Measurements from ENCODE around the gene SPATA16.
"Not testable (repeated sequence)": the region's sequence is repeated elsewhere in the genome, so short reads cannot be mapped to it uniquely, and the experiment has no call there.

The SPATA16 gene

DNA sequence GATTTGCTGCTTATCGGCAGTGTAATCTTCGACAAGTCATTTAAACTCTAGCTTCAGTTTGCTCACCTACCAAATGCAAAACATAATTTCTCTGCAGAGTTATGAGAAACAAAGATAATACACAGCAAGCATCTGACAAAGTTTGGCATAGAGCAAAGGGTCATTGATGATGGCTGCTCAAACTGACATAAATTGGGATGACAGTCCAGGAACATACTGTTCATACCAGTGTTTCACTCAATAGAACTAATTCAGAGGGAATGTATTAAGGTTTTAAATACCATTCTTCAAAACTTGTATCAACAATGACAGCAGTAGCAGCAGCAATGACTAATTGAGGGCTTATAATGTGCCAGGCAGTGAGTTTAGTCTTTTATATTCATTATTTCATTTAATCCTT, 137.6 kb downstream of the SPATA16 start:
- no peak for DNase-seq

DNA sequence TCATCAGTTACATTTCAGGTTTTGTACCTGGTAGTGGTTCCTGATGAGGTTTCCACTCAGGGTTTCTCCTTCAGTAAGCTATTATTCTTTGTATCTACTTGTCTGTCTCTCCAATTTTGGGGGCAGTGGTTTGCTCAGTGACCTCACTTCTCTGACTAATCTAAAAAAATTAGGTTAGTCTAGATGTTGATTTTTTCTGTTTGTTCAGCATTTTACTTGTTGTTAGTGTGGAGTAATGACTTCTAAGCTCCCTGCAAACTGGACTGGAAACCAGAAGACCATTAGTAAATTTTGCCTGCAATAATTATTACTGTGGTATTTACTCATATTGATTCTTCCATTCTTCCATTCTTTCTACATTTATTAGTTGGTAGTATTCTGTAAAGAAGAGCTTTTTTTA, 139.4 kb downstream of the SPATA16 start:
- no peak for DNase-seq

DNA sequence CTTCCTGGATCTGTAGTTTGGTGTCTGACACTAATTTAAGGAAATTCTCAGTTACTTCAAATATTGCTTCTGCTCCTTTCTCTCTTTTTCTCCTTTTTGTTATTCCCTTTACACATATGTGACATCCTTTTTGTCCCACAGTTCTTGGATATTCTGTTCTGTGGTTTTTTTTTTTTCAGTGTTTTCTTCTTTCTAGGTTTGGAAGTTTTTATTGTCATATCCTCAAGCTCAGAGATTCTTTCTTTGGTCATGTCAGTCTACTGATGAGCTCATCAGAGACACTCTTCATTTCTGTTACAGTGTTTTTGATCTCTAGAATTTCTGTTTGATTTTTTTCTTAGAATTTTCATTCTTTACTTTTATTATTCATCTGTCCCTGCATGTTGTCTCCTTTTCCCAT, 140.5 kb downstream of the SPATA16 start:
- no peak for DNase-seq

DNA sequence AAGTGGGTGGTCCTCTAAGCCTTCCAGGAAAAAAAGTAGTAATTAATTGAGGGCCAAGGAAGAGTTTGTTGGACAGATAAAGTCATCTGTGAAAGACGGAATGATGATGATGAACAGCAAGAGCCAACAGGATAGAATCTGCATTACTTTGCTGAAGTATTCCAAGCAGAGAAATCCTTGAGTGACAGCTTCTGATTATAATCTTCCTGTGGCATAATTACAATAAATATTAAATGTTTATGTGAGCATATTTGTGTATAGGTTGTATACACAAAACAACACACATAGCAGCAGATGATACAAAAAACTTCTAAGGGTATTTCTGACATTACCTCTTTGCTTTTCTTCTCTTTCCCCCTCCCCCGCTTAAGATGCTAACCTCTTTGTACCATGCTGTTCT, 147.6 kb downstream of the SPATA16 start:
- no peak for DNase-seq

DNA sequence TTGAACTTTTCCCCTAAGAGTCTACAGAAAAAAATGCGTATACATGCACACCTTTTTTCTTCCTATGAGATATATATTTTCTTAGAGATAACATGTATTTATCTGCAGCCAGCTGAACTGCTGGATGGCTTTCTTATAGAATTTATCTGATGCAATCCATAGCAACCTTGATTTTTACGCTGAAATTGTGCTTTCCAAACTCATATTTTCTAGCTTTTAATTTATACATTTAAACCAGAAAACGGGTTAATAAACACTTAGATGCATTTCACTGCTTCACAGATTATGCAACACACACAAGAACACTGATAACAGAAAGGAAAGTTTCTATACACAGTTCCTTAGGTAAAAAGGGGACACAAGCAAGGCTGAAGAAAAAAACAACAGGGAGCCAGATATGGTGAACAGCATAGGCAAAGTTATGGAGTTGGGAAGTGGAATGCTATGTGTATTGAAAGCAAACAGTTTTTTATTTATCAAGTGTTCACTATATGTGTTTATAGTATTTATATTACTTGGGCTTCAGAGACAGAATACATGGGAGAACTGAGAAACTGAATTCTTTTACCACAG, 149.5 kb downstream of the SPATA16 start:
- DNase-seq, result no peak

DNA sequence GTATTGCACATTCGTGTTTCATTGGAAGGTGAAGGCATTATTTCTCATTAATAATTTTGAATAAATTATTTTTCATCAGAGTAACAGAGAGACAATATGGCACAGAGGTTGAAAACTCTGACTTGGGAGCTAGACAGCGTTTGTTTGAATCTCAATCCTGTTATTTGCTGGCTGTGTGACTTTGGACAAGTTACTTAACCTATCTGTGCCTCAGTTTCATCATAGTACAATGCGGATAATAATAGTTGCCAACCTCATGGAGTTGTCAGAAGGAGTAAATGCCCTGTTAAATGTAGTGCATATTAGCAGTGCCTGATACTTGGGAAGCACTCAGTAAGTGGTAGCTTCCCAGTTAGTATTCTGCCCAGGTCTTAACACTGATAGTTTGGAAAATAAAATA, 151.7 kb downstream of the SPATA16 start:
- no peak for DNase-seq

DNA sequence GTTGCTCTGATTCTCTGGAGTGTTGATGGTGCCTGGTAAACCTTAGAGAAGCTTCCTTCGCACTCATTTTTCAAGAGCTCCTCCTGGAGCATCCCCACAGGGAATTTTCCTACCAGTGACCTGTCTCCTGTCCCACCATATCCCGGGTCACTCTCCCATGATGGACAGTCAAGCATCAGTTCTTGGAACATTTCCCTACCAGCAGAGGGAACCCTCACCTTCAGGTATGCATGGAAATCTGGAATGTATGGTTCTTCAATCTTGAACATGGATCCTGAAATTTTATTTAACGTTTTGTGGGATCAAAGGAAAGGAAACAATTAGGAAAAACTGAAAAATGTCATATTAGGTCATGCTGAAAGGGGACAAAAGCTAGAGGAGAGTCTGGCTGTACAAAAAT, 153.8 kb downstream of the SPATA16 start:
- no peak for DNase-seq

DNA sequence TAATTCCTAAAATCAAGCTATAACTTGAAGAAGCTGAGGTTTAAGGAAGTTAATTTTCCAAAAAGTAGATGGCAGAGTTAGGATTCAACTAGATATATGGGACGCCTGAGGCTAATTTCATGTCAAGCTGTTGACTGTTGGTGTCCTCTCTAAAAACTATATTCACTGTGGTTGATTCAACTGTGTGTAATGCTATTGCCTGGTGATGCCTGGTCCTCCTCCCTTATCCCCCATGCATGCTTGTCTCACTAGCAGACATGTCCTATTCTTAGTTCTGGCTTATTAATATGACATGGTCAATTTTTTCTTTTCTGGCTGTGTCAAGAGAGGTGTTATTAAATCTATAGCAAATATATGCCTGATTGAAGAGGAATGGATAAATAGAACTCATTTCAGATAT, 156.1 kb downstream of the SPATA16 start:
- no peak for DNase-seq

DNA sequence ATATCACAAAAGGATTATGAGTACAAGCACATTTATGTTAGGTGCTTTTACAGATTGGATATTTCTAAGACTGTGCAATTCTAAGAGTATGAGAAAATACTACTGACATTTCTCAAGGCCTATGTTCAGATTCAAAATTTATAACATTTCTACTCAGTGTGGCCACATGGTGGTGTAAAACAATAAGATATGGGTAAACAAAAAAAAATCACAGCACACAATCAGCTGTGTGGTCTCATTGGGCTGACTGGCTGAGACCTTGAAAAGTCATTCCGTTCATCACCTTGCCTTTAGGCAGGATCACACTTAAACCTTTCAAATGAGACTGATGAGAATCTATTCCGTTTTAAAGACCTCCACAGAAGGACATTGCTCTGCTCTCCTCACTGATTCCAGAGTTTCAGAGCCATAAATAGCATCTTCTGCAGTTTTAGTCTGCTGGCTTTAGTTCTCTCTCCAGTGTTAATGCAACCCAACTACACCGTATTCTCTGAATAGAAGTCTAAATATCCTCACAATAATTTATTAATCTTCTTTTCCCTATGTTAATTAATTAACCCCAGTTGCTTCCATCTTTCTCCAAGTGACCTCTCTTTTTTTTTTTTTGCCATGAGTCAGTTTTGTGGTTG, 158.2 kb downstream of the SPATA16 start:
- DNase-seq, result no peak

DNA sequence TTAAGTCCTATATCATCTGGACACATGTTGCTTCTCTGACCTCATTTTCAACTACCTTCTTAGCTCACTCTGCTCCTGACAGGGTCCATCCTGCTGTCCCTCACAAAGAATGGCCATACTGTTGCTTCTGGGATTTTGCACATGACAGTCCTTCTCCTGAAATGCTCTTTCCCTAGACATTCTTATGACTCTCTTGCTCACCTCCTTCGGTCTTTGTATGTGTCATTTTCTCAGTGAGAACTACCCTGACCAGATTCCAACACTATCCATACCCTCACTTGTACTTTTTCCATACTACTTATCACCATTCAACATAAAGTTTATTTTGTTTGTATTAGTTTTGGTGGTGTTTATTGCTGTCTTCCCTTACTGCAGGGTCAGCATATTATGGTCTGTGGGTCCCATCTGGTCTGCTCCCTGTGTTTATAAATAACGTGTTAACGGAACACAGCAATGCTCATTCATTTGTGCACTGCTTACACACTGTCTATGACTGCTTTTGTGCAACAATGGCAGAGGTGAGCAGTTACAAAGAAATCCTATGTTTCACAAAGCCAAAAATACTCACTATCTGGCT, 159.5 kb downstream of the SPATA16 start:
- no peak for DNase-seq

DNA sequence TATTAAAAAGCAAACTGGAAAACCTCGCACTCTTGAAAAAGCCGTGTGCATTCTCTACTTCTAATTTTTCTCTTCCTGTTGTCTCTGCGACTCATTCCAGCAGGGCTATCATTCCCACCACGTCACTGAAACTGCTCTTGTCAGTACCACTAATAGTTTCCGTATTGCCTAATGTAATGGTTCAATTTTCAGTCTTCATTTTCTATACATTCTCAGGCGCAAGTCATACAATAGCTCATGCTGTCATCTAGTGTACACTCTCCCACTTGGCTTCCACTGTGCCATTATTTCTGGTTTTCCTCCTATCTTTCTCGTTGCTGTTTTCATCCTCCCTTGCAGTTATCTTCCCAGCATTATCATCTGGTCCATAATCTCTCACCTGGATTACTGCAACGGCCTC, 160.2 kb downstream of the SPATA16 start:
- DNase-seq, result no peak

DNA sequence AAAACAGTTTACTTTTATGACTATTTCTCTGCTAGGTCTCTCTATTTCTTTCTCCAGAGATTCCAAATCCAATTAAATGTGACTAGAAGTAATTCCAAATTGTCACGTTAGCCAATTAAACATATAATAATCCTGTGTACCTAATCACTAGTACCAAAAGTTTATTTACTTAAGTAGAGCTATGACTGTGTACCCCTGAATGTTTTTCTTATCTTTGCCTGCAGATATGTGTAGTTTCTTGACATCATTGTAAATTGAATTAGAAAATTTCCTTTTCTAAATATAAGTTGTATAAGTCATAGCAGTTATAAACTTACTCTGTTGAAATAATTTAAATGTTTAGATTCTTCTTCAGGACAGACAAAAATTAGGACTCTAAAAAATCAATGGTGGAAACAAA, 163.3 kb downstream of the SPATA16 start:
- DNase-seq, result no peak

DNA sequence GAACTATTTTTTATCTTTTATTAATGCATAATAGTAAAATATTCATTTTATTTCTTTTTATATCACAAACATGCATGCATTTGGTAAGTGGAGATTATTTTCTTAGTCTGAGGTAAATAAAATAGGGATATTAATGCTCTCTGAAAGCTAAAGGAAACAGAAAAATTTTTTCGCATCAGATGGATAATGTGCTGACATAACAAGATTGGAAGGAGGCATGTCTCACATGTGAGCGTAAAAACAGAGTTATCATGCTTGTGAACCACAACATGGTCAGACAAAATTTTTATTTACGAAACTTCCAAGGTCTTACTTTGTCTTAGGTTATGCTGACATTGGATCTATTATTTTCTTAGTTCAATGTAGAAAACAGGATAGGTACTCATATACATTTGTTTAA, 166.1 kb downstream of the SPATA16 start:
- DNase-seq, result no peak

DNA sequence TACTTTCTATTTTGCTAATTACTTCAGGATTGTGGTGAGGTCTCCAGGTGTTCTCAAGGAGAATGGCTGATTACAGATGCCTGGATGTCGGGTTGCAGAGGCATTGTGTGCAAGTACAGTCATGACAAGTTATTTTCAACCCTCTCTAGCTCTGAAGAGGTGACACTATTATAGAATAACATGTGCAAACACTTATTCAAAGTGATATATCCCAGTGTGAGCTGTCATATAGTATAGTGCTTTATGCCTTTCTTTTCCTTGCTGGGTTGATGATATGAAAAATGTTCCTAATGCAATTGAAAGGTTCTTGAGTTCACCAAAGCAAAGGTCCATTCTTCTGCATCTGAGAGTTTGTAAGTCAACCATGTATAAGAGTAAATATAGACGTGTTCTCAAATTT, 167.2 kb downstream of the SPATA16 start:
- DNase-seq, result no peak

DNA sequence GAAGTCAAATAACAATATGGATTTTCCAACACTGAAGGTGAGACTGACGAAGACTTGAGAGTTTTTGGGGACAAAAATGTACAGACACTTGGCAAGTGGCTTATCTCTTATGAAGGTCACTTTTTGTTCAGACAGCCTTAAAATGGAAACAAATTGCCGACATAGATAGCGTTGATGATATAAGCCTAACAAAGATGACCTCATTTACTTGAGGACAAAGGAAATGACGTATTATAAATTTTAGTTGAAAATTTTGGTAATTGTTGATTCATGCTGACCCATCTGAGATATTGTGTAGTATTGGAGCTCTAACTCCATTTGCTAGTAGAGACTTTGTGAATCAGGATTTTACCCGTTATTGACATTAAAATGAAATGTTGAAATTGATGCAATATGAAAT, 168.3 kb downstream of the SPATA16 start:
- DNase-seq, result no peak

DNA sequence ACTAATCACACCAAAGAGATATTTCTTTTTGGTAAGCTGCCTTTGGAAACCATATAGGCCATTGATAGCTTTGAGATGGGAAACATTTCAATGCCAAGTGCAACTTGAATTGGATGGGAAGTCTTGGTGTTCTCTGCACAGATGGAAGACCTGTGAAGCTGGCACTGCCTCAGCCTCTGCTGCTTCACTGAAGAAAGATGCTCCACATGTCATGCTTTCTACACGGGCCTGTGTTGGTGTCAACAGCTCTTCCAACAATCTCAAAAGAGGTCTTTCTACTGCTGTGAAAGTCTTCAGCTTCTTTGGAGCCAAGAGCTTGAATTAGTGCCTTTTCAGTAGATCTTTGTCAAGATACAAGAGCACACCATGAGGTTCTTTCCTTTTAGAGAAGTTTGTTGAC, 169.0 kb downstream of the SPATA16 start:
- no peak for DNase-seq

DNA sequence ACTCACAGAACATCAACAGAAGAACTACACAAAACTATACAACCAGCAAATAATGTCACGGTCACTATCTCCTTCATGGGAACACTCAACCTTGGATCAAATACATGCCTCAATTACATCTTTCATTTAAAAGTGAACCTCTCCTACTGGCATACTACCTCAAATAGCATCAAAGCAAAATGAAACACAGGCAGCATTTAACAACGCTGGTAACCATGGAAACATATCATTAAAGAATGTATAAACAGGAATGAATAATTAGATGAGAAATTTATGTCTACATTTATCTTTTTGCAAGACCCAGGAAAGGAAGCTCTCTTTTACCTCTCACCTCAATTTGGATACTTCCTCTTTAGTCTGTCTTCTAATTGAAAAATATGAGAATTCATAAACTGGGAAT, 172.4 kb downstream of the SPATA16 start:
- DNase-seq, result no peak

DNA sequence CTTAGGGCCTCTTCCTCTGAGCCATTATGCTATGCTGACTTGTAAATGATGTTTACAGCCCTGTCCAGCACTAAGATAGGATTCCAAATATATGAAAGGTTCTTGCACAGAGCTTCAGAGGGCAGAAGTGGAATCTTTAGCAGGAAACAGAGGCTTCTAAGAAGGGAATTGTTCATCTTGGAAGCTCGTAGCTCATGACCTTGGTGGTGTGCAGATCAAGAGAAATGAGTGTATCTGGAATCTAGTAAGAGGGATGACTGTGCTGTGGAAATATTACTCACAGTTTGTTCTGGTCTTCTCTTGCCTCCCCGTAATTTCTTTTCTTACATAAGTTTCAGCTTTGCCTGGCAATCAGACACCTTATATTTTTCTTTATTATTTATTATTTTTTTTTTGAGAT, 175.8 kb downstream of the SPATA16 start:
- no peak for DNase-seq

DNA sequence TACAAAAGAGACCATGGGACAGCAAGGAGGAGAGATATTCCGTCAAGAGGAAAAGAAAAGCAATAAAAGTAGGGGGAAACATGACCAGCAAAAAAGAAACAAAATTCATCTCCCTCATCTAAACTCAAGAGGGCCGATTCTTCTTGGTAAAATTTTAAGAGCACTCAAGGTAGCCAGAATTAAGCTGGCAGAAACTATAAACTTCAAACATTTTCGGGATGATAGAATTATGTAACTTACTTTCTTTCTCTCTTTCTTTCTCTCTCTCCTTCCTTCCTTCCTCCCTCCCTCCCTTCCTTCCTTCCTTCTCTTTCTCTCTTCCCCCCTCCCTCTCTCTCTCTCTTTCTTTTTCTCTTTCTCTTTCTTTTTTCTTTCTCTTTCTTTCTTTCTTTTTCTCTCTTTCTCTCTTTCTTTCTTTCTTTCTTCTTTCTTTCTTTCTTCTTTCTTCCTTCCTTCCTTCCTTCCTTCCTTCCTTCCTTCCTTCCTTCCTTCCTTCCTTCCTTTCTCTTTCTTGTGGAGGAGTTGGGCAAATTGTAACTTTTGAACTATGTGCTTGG, 180.3 kb downstream of the SPATA16 start:
- not testable (repeated sequence) for DNase-seq

DNA sequence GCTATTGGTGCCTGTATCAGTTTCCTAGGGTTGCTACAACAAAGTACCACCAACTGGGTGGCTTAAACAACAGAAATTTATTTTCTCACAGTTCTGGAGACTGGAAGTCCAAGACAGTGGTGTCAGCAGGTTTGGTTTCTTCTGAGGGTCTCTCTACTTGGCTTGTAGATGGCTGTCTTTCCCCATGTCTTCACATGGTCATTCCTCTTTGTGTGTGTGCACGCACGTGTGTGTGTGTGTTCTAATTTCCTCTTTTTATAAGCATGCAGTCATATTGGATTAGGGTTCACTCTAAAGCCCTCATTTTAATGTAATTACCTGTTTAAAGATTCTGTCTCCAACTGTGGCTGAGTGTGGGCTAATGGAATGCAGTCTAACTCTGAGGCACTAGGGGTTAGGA, 182.5 kb downstream of the SPATA16 start:
- DNase-seq, result no peak

DNA sequence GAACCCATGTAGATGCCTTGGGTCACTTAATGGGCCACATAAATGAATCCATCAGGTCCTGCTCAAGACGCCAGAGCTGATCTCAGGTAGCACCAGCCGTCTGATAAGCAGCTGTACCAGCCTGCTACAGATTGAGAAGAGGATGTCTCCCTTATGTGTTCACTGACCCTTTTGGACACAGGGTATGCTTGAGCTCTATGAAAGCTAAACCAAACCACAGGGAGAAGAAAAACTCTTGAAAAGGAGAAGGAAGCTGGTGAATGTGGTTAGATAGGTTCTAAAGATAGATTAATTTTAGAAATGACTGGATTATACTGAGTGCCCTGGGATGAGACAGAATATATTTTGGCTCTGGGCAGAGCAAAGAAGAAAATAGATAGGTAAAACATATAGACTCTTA, 187.5 kb downstream of the SPATA16 start:
- DNase-seq, result no peak

DNA sequence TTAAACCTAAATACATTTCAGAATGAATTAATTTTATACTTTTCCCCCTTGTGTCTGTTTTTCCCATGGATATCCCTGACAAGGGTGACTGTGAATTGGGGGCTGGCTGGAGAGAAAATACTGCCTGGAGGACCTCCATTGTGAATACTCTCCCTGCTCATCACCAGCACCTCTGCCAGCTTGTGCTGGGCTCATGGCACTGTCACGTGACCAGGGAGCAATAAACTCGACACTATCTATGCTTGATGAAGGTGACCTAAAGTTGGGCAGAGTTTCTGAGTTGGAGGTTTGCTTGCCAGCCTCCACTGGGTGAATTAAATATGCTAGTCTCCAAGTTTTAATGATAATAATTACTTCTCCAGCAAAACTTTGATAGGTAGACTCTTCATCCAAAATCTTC, 189.5 kb downstream of the SPATA16 start:
- DNase-seq, result no peak

DNA sequence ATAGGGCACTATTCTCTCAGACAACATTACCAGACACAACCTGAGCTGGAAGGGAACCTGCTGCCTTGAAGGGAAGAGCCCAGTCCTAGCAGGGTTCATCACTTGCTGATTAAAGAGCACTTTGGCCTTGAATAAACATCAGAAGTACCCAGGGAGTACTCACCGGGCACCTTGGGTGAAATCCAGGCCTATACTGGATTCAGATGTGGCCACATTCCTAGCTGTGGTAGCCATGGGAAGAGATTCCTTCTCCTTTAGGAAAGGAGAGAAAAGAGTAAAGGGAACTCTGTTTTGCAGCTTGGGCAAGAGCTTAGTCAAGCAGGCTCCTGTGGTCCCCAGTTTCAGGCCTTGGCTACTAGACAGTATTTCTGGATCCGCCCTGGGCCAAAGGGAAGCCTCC, 195.0 kb downstream of the SPATA16 start:
- no peak for DNase-seq

DNA sequence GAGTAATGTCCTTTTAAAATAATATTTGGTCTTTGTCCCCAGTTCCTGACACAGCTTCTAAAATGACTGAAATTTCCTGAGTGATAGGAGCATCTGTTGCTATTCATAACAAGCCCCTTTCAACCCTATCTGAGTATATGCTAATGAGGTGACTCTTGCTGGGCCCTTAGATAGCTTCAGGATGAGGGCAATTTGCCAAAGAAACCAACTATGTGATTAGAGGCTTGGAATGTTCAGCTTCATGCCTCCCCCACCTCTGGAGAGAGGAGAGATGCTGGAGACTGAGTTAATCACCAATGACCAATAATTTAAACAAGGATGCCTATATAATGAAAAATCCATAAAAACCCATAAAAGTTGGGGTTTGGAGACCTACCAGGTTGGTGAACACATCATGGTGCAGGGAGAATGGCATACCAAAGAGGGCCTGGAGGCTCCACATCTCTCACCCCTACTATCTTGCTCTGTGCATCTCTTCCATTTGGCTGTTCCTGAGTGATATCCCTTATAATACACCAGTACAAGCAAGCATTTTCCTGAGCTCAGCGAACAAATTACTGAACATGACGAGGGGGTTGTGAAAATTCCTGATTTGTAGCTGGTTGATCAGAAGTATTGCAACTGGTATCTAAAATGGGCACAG, 201.3 kb downstream of the SPATA16 start:
- DNase-seq, result no peak

Data from NCI-H1694 (cell line).